ENCODE data around the gene KIF17.

Gene KIF17

DNA sequence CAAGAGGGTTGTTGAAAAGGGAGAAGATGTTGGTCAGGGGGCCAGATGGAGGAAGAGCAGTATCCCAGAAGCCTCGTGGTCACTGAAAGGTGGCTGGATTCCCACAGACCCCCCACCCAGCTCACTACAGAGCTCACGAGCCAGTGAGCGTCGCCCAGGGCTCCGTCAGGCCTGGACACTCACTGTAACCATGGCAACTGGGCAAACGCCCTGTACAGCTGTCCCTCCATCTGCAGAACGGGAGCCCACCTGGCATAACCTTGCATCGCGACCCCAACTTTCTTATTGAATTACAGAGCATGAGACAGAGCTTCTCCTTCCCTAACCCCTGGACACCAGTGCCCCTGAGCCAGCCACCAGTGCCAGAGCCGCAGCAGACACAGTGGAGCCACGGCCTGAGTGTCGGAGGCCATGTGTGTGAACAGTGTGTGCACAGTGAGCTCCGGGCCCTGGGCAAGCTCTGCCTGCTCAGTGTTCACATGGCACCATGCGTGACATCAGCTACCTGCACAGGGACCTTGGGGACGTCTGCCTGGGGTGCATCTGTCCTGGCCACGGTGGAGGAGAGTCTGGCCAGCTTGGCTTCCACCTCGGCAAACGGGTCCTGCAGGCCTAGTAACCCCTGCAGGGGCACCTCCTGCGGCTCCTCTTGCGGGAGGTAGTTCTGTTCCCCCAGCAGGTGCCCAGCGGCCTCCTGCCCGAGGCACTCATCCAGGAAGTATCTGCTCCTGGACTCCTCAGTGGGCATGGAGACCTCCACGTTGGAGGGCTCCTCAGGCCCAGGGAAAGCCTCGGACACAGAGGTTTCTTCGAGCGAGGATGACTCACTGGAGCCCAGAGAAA is 30.7 kb downstream of the KIF17 start:
- no peak overlapping the region for H3K4me3 ChIP-seq (ENCODE audit: low read depth in 1 of 2, low read length in 2 of 2)
- H3K27me3 ChIP-seq (ENCODE audit: control insufficient read depth in 1 of 2, insufficient read depth in 2 of 2, low read length in 2 of 2), result no peaks in the 10 kb centered on the region
- H3K27ac ChIP-seq (ENCODE audit: low read depth, low read length), result no peak overlapping the region
- H3K9ac ChIP-seq (ENCODE audit: low read depth in 1 of 2, low read length in 2 of 2), result no peak overlapping the region
- no peaks in the 10 kb centered on the region for H3K4me1 ChIP-seq (ENCODE audit: control insufficient read depth in 1 of 2, insufficient read depth in 2 of 2, low read length in 2 of 2)
- H3K36me3 ChIP-seq (ENCODE audit: control insufficient read depth in 1 of 2, insufficient read depth in 2 of 2, low read length in 2 of 2), result no peaks in the 10 kb centered on the region
- no peaks in the 10 kb centered on the region for H3K9me3 ChIP-seq (ENCODE audit: control insufficient read depth in 1 of 2, low read length in 2 of 2)

GRCh38 chr1:20685741-20686140 is 32.1 kb downstream of the KIF17 start:
- H3K4me3 ChIP-seq (ENCODE audit: low read depth in 1 of 2, low read length in 2 of 2), result no peak overlapping the region
- H3K36me3 ChIP-seq (ENCODE audit: control insufficient read depth in 1 of 2, insufficient read depth in 2 of 2, low read length in 2 of 2), result no peaks in the 10 kb centered on the region
- H3K9me3 ChIP-seq (ENCODE audit: control insufficient read depth in 1 of 2, low read length in 2 of 2), result no peaks in the 10 kb centered on the region
- no peaks in the 10 kb centered on the region for H3K4me1 ChIP-seq (ENCODE audit: control insufficient read depth in 1 of 2, insufficient read depth in 2 of 2, low read length in 2 of 2)
- no peaks in the 10 kb centered on the region for H3K27me3 ChIP-seq (ENCODE audit: control insufficient read depth in 1 of 2, insufficient read depth in 2 of 2, low read length in 2 of 2)
- H3K27ac ChIP-seq (ENCODE audit: low read depth, low read length), result no peak overlapping the region
- no peak overlapping the region for H3K9ac ChIP-seq (ENCODE audit: low read depth in 1 of 2, low read length in 2 of 2)

- no peaks in the 10 kb centered on the region for H3K9me3 ChIP-seq (ENCODE audit: control insufficient read depth in 1 of 2, low read length in 2 of 2)
- no peaks in the 10 kb centered on the region for H3K36me3 ChIP-seq (ENCODE audit: control insufficient read depth in 1 of 2, insufficient read depth in 2 of 2, low read length in 2 of 2)
- no peak overlapping the region for H3K4me3 ChIP-seq (ENCODE audit: low read depth in 1 of 2, low read length in 2 of 2)
- peak overlapping the region; percentile 42 for H3K27ac ChIP-seq (ENCODE audit: low read depth, low read length)
- H3K9ac ChIP-seq (ENCODE audit: low read depth in 1 of 2, low read length in 2 of 2), result no peak overlapping the region
- H3K4me1 ChIP-seq (ENCODE audit: control insufficient read depth in 1 of 2, insufficient read depth in 2 of 2, low read length in 2 of 2), result no peaks in the 10 kb centered on the region
- H3K27me3 ChIP-seq (ENCODE audit: control insufficient read depth in 1 of 2, insufficient read depth in 2 of 2, low read length in 2 of 2), result no peaks in the 10 kb centered on the region
Observed at GRCh38 chr1:20685099-20685662, 32.6 kb downstream of the KIF17 start.

GRCh38 chr1:20684651-20685050 is 33.2 kb downstream of the KIF17 start:
- Histone ChIP-seq H3K4me3 (ENCODE audit: low read depth in 1 of 2, low read length in 2 of 2) (no peak overlapping the region), H3K9ac (ENCODE audit: low read depth in 1 of 2, low read length in 2 of 2) (no peak overlapping the region), H3K27ac (ENCODE audit: low read depth, low read length) (peak overlapping the region; percentile 42), H3K27me3 (ENCODE audit: control insufficient read depth in 1 of 2, insufficient read depth in 2 of 2, low read length in 2 of 2) (no peaks in the 10 kb centered on the region), H3K36me3 (ENCODE audit: control insufficient read depth in 1 of 2, insufficient read depth in 2 of 2, low read length in 2 of 2) (no peaks in the 10 kb centered on the region), H3K9me3 (ENCODE audit: control insufficient read depth in 1 of 2, low read length in 2 of 2) (no peaks in the 10 kb centered on the region), H3K4me1 (ENCODE audit: control insufficient read depth in 1 of 2, insufficient read depth in 2 of 2, low read length in 2 of 2) (no peaks in the 10 kb centered on the region)

GRCh38 chr1:20684050-20684620 is 33.7 kb downstream of the KIF17 start:
- no peaks in the 10 kb centered on the region for H3K36me3 ChIP-seq (ENCODE audit: control insufficient read depth in 1 of 2, insufficient read depth in 2 of 2, low read length in 2 of 2)
- H3K4me3 ChIP-seq (ENCODE audit: low read depth in 1 of 2, low read length in 2 of 2), result no peak overlapping the region
- no peak overlapping the region for H3K27ac ChIP-seq (ENCODE audit: low read depth, low read length)
- no peaks in the 10 kb centered on the region for H3K4me1 ChIP-seq (ENCODE audit: control insufficient read depth in 1 of 2, insufficient read depth in 2 of 2, low read length in 2 of 2)
- H3K27me3 ChIP-seq (ENCODE audit: control insufficient read depth in 1 of 2, insufficient read depth in 2 of 2, low read length in 2 of 2), result no peaks in the 10 kb centered on the region
- H3K9me3 ChIP-seq (ENCODE audit: control insufficient read depth in 1 of 2, low read length in 2 of 2), result no peaks in the 10 kb centered on the region
- H3K9ac ChIP-seq (ENCODE audit: low read depth in 1 of 2, low read length in 2 of 2), result no peak overlapping the region

- no peak overlapping the region for H3K27ac ChIP-seq (ENCODE audit: low read depth, low read length)
- no peaks in the 10 kb centered on the region for H3K27me3 ChIP-seq (ENCODE audit: control insufficient read depth in 1 of 2, insufficient read depth in 2 of 2, low read length in 2 of 2)
- no peaks in the 10 kb centered on the region for H3K4me1 ChIP-seq (ENCODE audit: control insufficient read depth in 1 of 2, insufficient read depth in 2 of 2, low read length in 2 of 2)
- no peak overlapping the region for H3K4me3 ChIP-seq (ENCODE audit: low read depth in 1 of 2, low read length in 2 of 2)
- H3K9ac ChIP-seq (ENCODE audit: low read depth in 1 of 2, low read length in 2 of 2), result no peak overlapping the region
- H3K36me3 ChIP-seq (ENCODE audit: control insufficient read depth in 1 of 2, insufficient read depth in 2 of 2, low read length in 2 of 2), result no peaks in the 10 kb centered on the region
- no peaks in the 10 kb centered on the region for H3K9me3 ChIP-seq (ENCODE audit: control insufficient read depth in 1 of 2, low read length in 2 of 2)
Observed at GRCh38 chr1:20683614-20684013, 34.2 kb downstream of the KIF17 start.

DNA sequence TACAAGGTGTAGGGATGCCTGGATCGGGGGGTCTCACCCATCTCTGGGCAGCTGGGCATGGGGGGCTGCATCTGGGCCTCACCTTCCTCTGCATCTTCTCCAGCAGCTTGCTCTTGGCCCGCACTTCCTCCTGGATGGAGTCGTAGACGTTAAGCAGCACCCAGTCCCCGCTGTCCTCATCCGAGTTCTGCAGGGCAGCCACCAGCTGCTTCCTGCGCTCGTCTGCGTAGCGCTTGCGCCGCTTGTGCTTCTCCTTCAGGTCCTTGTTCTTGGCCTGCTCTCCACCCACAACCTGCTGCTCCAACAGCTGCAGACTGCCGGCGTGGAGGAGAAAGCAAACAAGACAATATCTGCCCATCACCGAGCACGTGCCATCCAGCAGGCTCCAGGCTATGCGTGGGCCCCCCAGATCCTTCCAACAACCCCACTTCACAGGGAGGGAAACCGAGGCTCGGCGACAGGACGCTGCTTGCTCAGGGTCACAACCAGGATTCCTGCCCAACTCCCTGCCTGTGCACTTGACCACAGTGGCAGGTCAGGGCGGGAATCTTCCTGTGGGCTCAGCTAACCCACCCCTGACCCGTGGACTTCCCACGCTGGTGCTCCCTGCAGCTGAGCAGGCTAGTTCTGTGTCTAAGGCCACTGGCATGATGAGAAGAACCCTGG is 35.1 kb downstream of the KIF17 start:
- H3K27me3 ChIP-seq (ENCODE audit: control insufficient read depth in 1 of 2, insufficient read depth in 2 of 2, low read length in 2 of 2), result no peaks in the 10 kb centered on the region
- no peak overlapping the region for H3K4me3 ChIP-seq (ENCODE audit: low read depth in 1 of 2, low read length in 2 of 2)
- H3K36me3 ChIP-seq (ENCODE audit: control insufficient read depth in 1 of 2, insufficient read depth in 2 of 2, low read length in 2 of 2), result no peaks in the 10 kb centered on the region
- no peaks in the 10 kb centered on the region for H3K4me1 ChIP-seq (ENCODE audit: control insufficient read depth in 1 of 2, insufficient read depth in 2 of 2, low read length in 2 of 2)
- no peak overlapping the region for H3K9ac ChIP-seq (ENCODE audit: low read depth in 1 of 2, low read length in 2 of 2)
- no peaks in the 10 kb centered on the region for H3K9me3 ChIP-seq (ENCODE audit: control insufficient read depth in 1 of 2, low read length in 2 of 2)
- no peak overlapping the region for H3K27ac ChIP-seq (ENCODE audit: low read depth, low read length)

- Histone ChIP-seq H3K27me3 (ENCODE audit: control insufficient read depth in 1 of 2, insufficient read depth in 2 of 2, low read length in 2 of 2) (no peaks in the 10 kb centered on the region), H3K9me3 (ENCODE audit: control insufficient read depth in 1 of 2, low read length in 2 of 2) (no peaks in the 10 kb centered on the region), H3K4me1 (ENCODE audit: control insufficient read depth in 1 of 2, insufficient read depth in 2 of 2, low read length in 2 of 2) (no peaks in the 10 kb centered on the region), H3K4me3 (ENCODE audit: low read depth in 1 of 2, low read length in 2 of 2) (no peak overlapping the region), H3K27ac (ENCODE audit: low read depth, low read length) (no peak overlapping the region), H3K36me3 (ENCODE audit: control insufficient read depth in 1 of 2, insufficient read depth in 2 of 2, low read length in 2 of 2) (no peaks in the 10 kb centered on the region), H3K9ac (ENCODE audit: low read depth in 1 of 2, low read length in 2 of 2) (no peak overlapping the region)
Observed at GRCh38 chr1:20681999-20682398, 35.8 kb downstream of the KIF17 start.

GRCh38 chr1:20680269-20680668 is 37.5 kb downstream of the KIF17 start:
- Histone ChIP-seq H3K4me3 (ENCODE audit: low read depth in 1 of 2, low read length in 2 of 2) (no peak overlapping the region), H3K4me1 (ENCODE audit: control insufficient read depth in 1 of 2, insufficient read depth in 2 of 2, low read length in 2 of 2) (no peaks in the 10 kb centered on the region), H3K9ac (ENCODE audit: low read depth in 1 of 2, low read length in 2 of 2) (no peak overlapping the region), H3K27ac (ENCODE audit: low read depth, low read length) (no peak overlapping the region), H3K36me3 (ENCODE audit: control insufficient read depth in 1 of 2, insufficient read depth in 2 of 2, low read length in 2 of 2) (no peaks in the 10 kb centered on the region), H3K9me3 (ENCODE audit: control insufficient read depth in 1 of 2, low read length in 2 of 2) (no peaks in the 10 kb centered on the region), H3K27me3 (ENCODE audit: control insufficient read depth in 1 of 2, insufficient read depth in 2 of 2, low read length in 2 of 2) (no peaks in the 10 kb centered on the region)

- H3K27me3 ChIP-seq (ENCODE audit: control insufficient read depth in 1 of 2, insufficient read depth in 2 of 2, low read length in 2 of 2), result no peaks in the 10 kb centered on the region
- H3K9me3 ChIP-seq (ENCODE audit: control insufficient read depth in 1 of 2, low read length in 2 of 2), result no peaks in the 10 kb centered on the region
- H3K9ac ChIP-seq (ENCODE audit: low read depth in 1 of 2, low read length in 2 of 2), result no peak overlapping the region
- no peaks in the 10 kb centered on the region for H3K4me1 ChIP-seq (ENCODE audit: control insufficient read depth in 1 of 2, insufficient read depth in 2 of 2, low read length in 2 of 2)
- no peak overlapping the region for H3K4me3 ChIP-seq (ENCODE audit: low read depth in 1 of 2, low read length in 2 of 2)
- no peaks in the 10 kb centered on the region for H3K36me3 ChIP-seq (ENCODE audit: control insufficient read depth in 1 of 2, insufficient read depth in 2 of 2, low read length in 2 of 2)
- no peak overlapping the region for H3K27ac ChIP-seq (ENCODE audit: low read depth, low read length)
Observed at GRCh38 chr1:20678599-20678998, 39.2 kb downstream of the KIF17 start.
